Measurements from ENCODE around the gene RALBP1. TPM values are rescaled to one million over a fixed set of nuclear protein-coding genes. Genes with fewer than 3 reads are reported as not detected.
A peak's percentile ranks its signal among the peaks of the same experiment; 100 is the strongest.

The RALBP1 gene
- total RNA-seq, 1 donor from 2014 or later, result 67.2 TPM

DNA sequence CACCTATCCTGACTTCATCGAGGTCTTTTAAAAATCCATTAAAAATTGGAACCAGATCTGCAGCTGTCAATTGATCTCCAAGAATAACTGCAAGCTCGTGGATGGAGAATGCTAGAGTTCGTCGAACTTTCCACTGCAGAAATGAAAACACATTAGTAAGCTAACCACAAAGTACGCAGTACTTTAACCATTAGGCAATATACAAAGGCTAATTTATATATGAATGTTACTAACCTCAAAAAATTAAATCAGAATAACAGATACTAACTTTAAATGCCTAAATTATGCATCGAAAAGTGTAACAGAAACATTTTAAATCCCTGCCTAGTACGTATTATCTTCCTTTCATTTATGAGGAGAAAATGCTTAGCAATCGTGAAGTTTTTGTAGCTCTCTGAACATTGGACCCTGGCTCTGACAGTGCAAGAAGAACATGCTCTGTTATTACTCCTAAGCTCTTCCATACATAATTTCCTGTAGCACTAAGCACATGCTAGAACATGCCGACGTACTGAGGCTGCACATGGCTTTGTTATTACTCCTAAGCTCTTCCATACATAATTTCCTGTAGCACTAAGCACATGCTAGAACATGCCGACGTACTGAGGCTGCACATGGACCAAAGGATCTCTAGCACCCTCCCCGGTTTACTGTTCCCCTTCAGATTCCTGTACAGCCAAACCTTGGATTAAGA is 82.1 kb downstream of the RALBP1 start:
- Histone ChIP-seq H3K36me3 (peaks cover 64 to 78% of the 10 kb centered on the region in 2 donors), H3K27ac (no peak overlapping the region), H3K27me3 (no peaks in the 10 kb centered on the region), H3K4me3 (no peak overlapping the region), H3K9me3 (no peaks in the 10 kb centered on the region), H3K4me1 (no peaks in the 10 kb centered on the region)
- no peak for DNase-seq (ENCODE audit: low spot score in 2 of 2)
- TF ChIP-seq CTCF (IDR thresholded peaks at IDR 0.05), result no peak
- intact Hi-C loops (cut with DNase I), result no loop called here

DNA sequence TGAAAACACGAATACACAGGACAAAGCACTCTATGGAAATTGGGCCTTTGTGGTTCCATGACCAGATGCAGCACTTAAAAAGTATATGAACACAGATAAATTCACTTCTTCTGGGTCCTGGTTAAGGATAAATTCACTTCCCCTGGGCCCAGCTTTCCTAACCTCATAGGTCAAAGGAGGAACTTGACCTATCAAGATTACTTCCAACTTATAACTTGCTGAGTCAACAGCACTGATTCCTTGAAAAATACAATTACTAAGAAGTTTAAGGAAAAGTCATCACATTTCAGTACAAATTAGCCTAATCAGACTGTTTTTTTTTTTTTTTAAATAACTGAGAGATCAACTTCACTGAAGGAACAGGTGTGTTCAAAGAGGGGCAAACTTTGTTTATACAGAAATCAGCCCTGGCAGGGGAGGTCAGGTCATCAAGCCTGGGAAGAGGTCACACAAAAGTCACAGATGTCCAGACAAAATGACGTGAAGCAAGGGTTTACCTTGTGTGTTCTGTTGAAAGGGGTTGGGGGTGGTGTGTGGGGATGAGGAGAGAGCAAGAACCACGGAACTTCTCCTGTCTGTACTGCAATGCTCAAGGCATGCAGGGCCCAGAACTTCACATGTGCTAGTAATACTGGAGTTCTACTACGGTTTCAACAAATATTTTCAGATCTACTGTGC is 83.2 kb downstream of the RALBP1 start:
- TF ChIP-seq CTCF (IDR thresholded peaks at IDR 0.05), result no peak
- no peak overlapping the region for H3K27ac ChIP-seq
- intact Hi-C loops (cut with DNase I), result no loop called here
- H3K9me3 ChIP-seq, result no peaks in the 10 kb centered on the region
- H3K4me1 ChIP-seq, result peaks cover 0 to 4% of the 10 kb centered on the region in 2 donors
- no peak for DNase-seq (ENCODE audit: low spot score in 2 of 2)
- H3K36me3 ChIP-seq, result peaks cover 64 to 77% of the 10 kb centered on the region in 2 donors
- H3K27me3 ChIP-seq, result no peaks in the 10 kb centered on the region
- H3K4me3 ChIP-seq, result no peak overlapping the region

- no peak overlapping the region for H3K27ac ChIP-seq
- TF ChIP-seq CTCF (IDR thresholded peaks at IDR 0.05), result no peak
- intact Hi-C loops (cut with DNase I), result no loop called here
- H3K9me3 ChIP-seq, result no peaks in the 10 kb centered on the region
- H3K4me3 ChIP-seq, result no peak overlapping the region
- peaks cover 0 to 6% of the 10 kb centered on the region in 2 donors for H3K4me1 ChIP-seq
- peaks cover 57 to 69% of the 10 kb centered on the region in 2 donors for H3K36me3 ChIP-seq
- no peak for DNase-seq (ENCODE audit: low spot score in 2 of 2)
- no peaks in the 10 kb centered on the region for H3K27me3 ChIP-seq
These were observed 83.9 kb downstream of the RALBP1 start for GRCh38 chr18:9559253-9559652.

DNA sequence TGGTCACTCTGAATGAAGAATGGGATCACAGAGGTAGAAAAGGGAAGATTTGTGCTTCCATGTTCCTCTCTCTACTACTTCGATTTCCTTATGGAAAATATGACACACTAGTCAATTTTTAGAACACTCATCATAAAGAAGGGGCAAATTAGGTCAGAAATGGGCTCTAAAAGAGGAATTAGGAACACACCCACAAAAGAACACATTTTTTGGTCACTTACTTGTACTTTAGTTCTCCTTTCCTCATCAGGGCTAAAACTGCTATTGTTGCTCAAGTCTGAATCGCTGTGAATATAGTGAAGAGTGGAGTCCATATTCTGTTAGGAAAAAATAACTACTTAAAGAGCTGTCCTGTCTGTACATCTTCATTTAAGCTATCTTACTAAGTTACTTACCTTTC is 86.4 kb downstream of the RALBP1 start:
- intact Hi-C loops (cut with DNase I), result no loop called here
- Histone ChIP-seq H3K4me3 (no peak overlapping the region), H3K9me3 (no peaks in the 10 kb centered on the region), H3K36me3 (peaks cover 47% of the 10 kb centered on the region in 2 donors), H3K27me3 (no peaks in the 10 kb centered on the region), H3K27ac (no peak overlapping the region), H3K4me1 (peaks cover 0 to 15% of the 10 kb centered on the region in 2 donors)
- DNase-seq (ENCODE audit: low spot score in 2 of 2), result no peak
- no peak for TF ChIP-seq CTCF (IDR thresholded peaks at IDR 0.05)

- H3K27ac ChIP-seq, result peak overlapping the region in 1 of 2 donors; percentile 29
- H3K36me3 ChIP-seq, result peaks cover 40 to 48% of the 10 kb centered on the region in 2 donors
- no peak overlapping the region for H3K4me3 ChIP-seq
- TF ChIP-seq CTCF (IDR thresholded peaks at IDR 0.05), result no peak
- H3K27me3 ChIP-seq, result no peaks in the 10 kb centered on the region
- intact Hi-C loops (cut with DNase I), result no loop called here
- DNase-seq (ENCODE audit: low spot score in 2 of 2), result no peak
- peaks cover 0 to 15% of the 10 kb centered on the region in 2 donors for H3K4me1 ChIP-seq
- H3K9me3 ChIP-seq, result no peaks in the 10 kb centered on the region
These were observed 87.3 kb downstream of the RALBP1 start for GRCh38 chr18:9562584-9562983.

Data from ascending aorta (tissue), 2 donors.